Keratinocyte (primary cell): Measurements from ENCODE around the gene RNF212. TPM values are rescaled to one million over a fixed set of nuclear protein-coding genes. Genes with fewer than 3 reads are reported as not detected.

Experiments used
- DNase-seq: peaks from one replicate; pipeline ENCODE4 v3.0.0-alpha.2; 2011; ENCODE audit warnings: low read depth, missing footprints, low spot score
- FAIRE-seq: peaks from 2 replicates; lab custom pipeline; 2011; peaks lifted over from hg19 to GRCh38; lab: Jason Lieb, UNC
- H2AFZ ChIP-seq: 2 replicates; pipeline ENCODE4 v1.6.0; 2012; ENCODE audit warnings: low read length, control low read depth, inconsistent platforms; ENCODE audit not compliant: control insufficient read depth
- H3K27ac ChIP-seq: 2 replicates; pipeline ENCODE4 v1.5.1; 2011; ENCODE audit warnings: low read length; ENCODE audit not compliant: control insufficient read depth, insufficient read depth
- H3K27me3 ChIP-seq: 3 replicates; pipeline ENCODE4 v1.6.0; 2011; ENCODE audit warnings: low read length; ENCODE audit not compliant: control insufficient read depth, insufficient read depth; ENCODE audit errors: extremely low read depth
- H3K36me3 ChIP-seq, 2 experiments: 2 replicates in 1 of 2; 3 replicates in 1 of 2; pipeline ENCODE4 v1.5.1; 2011; ENCODE audit warnings: low read length in 2 of 2, mild to moderate bottlenecking in 1 of 2; ENCODE audit not compliant: control insufficient read depth in 2 of 2, insufficient read depth in 2 of 2; ENCODE audit errors: extremely low read depth in 1 of 2
- H3K4me1 ChIP-seq: 3 replicates; pipeline ENCODE4 v1.5.1; 2011; ENCODE audit warnings: low read length; ENCODE audit not compliant: control insufficient read depth, insufficient read depth; ENCODE audit errors: extremely low read depth
- H3K4me2 ChIP-seq: 3 replicates; pipeline ENCODE4 v1.6.0; 2011; ENCODE audit warnings: low read depth, low read length; ENCODE audit not compliant: control insufficient read depth, insufficient read depth; ENCODE audit errors: extremely low read depth
- H3K4me3 ChIP-seq, 3 experiments: fragments of 200-600 bp in 1 of 3; sonication (generic) in 1 of 3; 2 replicates in 2 of 3; 3 replicates in 1 of 3; pipeline ENCODE4 v1.5.1; 2011 to 2016; ENCODE audit warnings: low read length in 3 of 3, mild to moderate bottlenecking in 3 of 3, control low read depth in 2 of 3, inconsistent platforms in 1 of 3, low read depth in 1 of 3, mixed read lengths in 1 of 3, mixed run types in 1 of 3, moderate library complexity in 1 of 3; ENCODE audit not compliant: control insufficient read depth in 2 of 3, insufficient read depth in 2 of 3; ENCODE audit errors: extremely low read depth in 1 of 3
- H3K79me2 ChIP-seq: 2 replicates; pipeline ENCODE4 v1.6.0; 2012; ENCODE audit warnings: low read length; ENCODE audit not compliant: control insufficient read depth, insufficient read depth
- H3K9ac ChIP-seq: 3 replicates; pipeline ENCODE4 v1.6.0; 2011; ENCODE audit warnings: low read length; ENCODE audit not compliant: control insufficient read depth, insufficient read depth; ENCODE audit errors: extremely low read depth
- H3K9me1 ChIP-seq: 3 replicates; pipeline ENCODE4 v1.6.0; 2011; ENCODE audit warnings: low read length; ENCODE audit not compliant: control insufficient read depth, insufficient read depth; ENCODE audit errors: extremely low read depth
- H3K9me3 ChIP-seq: 2 replicates; pipeline ENCODE4 v1.5.1; 2012; ENCODE audit warnings: low read depth, low read length; ENCODE audit not compliant: control insufficient read depth
- H4K20me1 ChIP-seq: 3 replicates; pipeline ENCODE4 v1.6.0; 2011; ENCODE audit warnings: low read length; ENCODE audit not compliant: control insufficient read depth, insufficient read depth; ENCODE audit errors: extremely low read depth
- CTCF ChIP-seq, 3 experiments: IDR thresholded peaks in 1 of 3; conservative IDR thresholded peaks in 1 of 3; optimal IDR thresholded peaks in 1 of 3; 2 replicates in 2 of 3; 3 replicates in 1 of 3; pipeline versions ENCODE3 to v1.5.1; 2011; ENCODE audit warnings: low read length in 3 of 3, mild to moderate bottlenecking in 3 of 3, moderate library complexity in 2 of 3, control low read depth in 1 of 3, inconsistent platforms in 1 of 3; ENCODE audit not compliant: insufficient read depth in 2 of 3; ENCODE audit errors: extremely low read depth in 1 of 3
- EZH2 ChIP-seq: IDR thresholded peaks from one replicate; pipeline ENCODE4 v1.6.1; 2012; ENCODE audit warnings: inconsistent platforms, mild to moderate bottlenecking, low read length, moderate library complexity
- dilution Hi-C: fragments of 300-500 bp; cut with MboI; formaldehyde crosslinking; loops from one replicate; pipeline ENCODE4 v1.7.0; 2020; ENCODE audit warnings: low sequenced_read_pairs; ENCODE audit not compliant: extremely low pct_ligation_motif_present
- polyA plus RNA-seq, 5 experiments: library from polyadenylated mRNA; depleted of rRNA in 3 of 5; stranded (reverse) in 3 of 5; stranded (forward) in 1 of 5; unstranded in 1 of 5; fragments of >200 nt; gene quantifications; 1 replicate in 1 of 5; 2 replicates in 3 of 5; 3 replicates in 1 of 5; pipeline versions ENCODE4 v1.2.1 to v1.2.3, GENCODE V29; 2011 to 2012; ENCODE audit warnings: missing spikeins in 2 of 5, low read depth in 1 of 5, low replicate concordance in 1 of 5

The RNF212 gene
- polyA plus RNA-seq, 1 donor (not counting 4 experiments of a cell fraction or from before 2014, with no cell fraction given), result 0.16 TPM

GRCh38 chr4:1041936-1042330 is 71.4 kb downstream of the RNF212 start:
- H3K27me3 ChIP-seq, result peaks cover 18% of the 10 kb centered on the region
- H3K9me3 ChIP-seq, result no peaks in the 10 kb centered on the region
- H3K36me3 ChIP-seq, result no peaks in the 10 kb centered on the region
- H3K4me2 ChIP-seq, result peak overlapping the region; percentile 83
- no peaks in the 10 kb centered on the region for H3K79me2 ChIP-seq
- DNase-seq, result no peak
- H3K9ac ChIP-seq, result peak overlapping the region; percentile 28
- H3K4me1 ChIP-seq, result peaks cover 35% of the 10 kb centered on the region
- peak overlapping the region in 2 of 3 experiments; percentile 15 to 46 for H3K4me3 ChIP-seq
- no peak overlapping the region for H3K27ac ChIP-seq
- no peak for FAIRE-seq
- dilution Hi-C loops, result no loop called here
- H4K20me1 ChIP-seq, result no peaks in the 10 kb centered on the region
- TF ChIP-seq CTCF (optimal IDR thresholded peaks at IDR 0.05 in 1 of 3, IDR thresholded peaks at IDR 0.05 in 1 of 3, conservative IDR thresholded peaks at IDR 0.05 in 1 of 3; ENCODE audit: extremely low read depth in 1 of 3, insufficient read depth in 2 of 3, low read length in 3 of 3), result no peak
- TF ChIP-seq EZH2, result no peak
- H3K9me1 ChIP-seq, result no peaks in the 10 kb centered on the region
- H2AFZ ChIP-seq, result no peak overlapping the region

- H3K36me3 ChIP-seq, result no peaks in the 10 kb centered on the region
- no peaks in the 10 kb centered on the region for H3K9me3 ChIP-seq
- peaks cover 32% of the 10 kb centered on the region for H3K4me1 ChIP-seq
- peak overlapping the region; percentile 46 for H2AFZ ChIP-seq
- dilution Hi-C loops, result no loop called here
- no peaks in the 10 kb centered on the region for H4K20me1 ChIP-seq
- H3K4me3 ChIP-seq, result peak overlapping the region in 2 of 3 experiments; percentile 15 to 46
- H3K9me1 ChIP-seq, result no peaks in the 10 kb centered on the region
- TF ChIP-seq CTCF (optimal IDR thresholded peaks at IDR 0.05 in 1 of 3, IDR thresholded peaks at IDR 0.05 in 1 of 3, conservative IDR thresholded peaks at IDR 0.05 in 1 of 3; ENCODE audit: extremely low read depth in 1 of 3, insufficient read depth in 2 of 3, low read length in 3 of 3) (no peak), EZH2 (no peak)
- no peaks in the 10 kb centered on the region for H3K79me2 ChIP-seq
- DNase-seq (no peak), FAIRE-seq (no peak)
- peaks cover 18% of the 10 kb centered on the region for H3K27me3 ChIP-seq
- H3K27ac ChIP-seq, result no peak overlapping the region
- H3K4me2 ChIP-seq, result peak overlapping the region; percentile 83
- peak overlapping the region; percentile 28 for H3K9ac ChIP-seq
Observed at GRCh38 chr4:1041147-1041935, 72.0 kb downstream of the RNF212 start.
